ENCODE data around the gene DUSP21.
"Not testable (repeated sequence)": the region's sequence is repeated elsewhere in the genome, so short reads cannot be mapped to it uniquely, and the experiment has no call there.

DUSP21 gene

GRCh38 chrX:44875185-44875489 is 31.3 kb downstream of the DUSP21 start:
- no peak for DNase-seq (ENCODE audit: low read depth in 2 of 2, low spot score in 1 of 2)

GRCh38 chrX:44876086-44876485 is 32.3 kb downstream of the DUSP21 start:
- DNase-seq (ENCODE audit: low read depth in 2 of 2, low spot score in 1 of 2) = no peak

GRCh38 chrX:44876767-44877166 is 32.9 kb downstream of the DUSP21 start:
- DNase-seq (ENCODE audit: low read depth in 2 of 2, low spot score in 1 of 2) = no peak

GRCh38 chrX:44878780-44879179 is 35.0 kb downstream of the DUSP21 start:
- DNase-seq (ENCODE audit: low read depth in 2 of 2, low spot score in 1 of 2) = no peak

- no peak for DNase-seq (ENCODE audit: low read depth in 2 of 2, low spot score in 1 of 2)
Measured at GRCh38 chrX:44881549-44881948, 37.7 kb downstream of the DUSP21 start.

- DNase-seq (ENCODE audit: low read depth in 2 of 2, low spot score in 1 of 2) = no peak
Measured at GRCh38 chrX:44882635-44883034, 38.8 kb downstream of the DUSP21 start.

- no peak for DNase-seq (ENCODE audit: low read depth in 2 of 2, low spot score in 1 of 2)
Measured at GRCh38 chrX:44884944-44885343, 41.1 kb downstream of the DUSP21 start.

- no peak for DNase-seq (ENCODE audit: low read depth in 2 of 2, low spot score in 1 of 2)
Measured at GRCh38 chrX:44889824-44890223, 46.0 kb downstream of the DUSP21 start.

- no peak for DNase-seq (ENCODE audit: low read depth in 2 of 2, low spot score in 1 of 2)
Measured at GRCh38 chrX:44890247-44890646, 46.4 kb downstream of the DUSP21 start.

- DNase-seq (ENCODE audit: low read depth in 2 of 2, low spot score in 1 of 2) = not testable (repeated sequence)
Measured at GRCh38 chrX:44890687-44891086, 46.9 kb downstream of the DUSP21 start.

GRCh38 chrX:44891642-44892041 is 47.8 kb downstream of the DUSP21 start:
- DNase-seq (ENCODE audit: low read depth in 2 of 2, low spot score in 1 of 2) = no peak

Data from stimulated activated CD8-positive, alpha-beta memory T cell treated with anti-CD3 and anti-CD28 coated beads, Interleukin-4, amount 100 ng/mL, for 1 hour (primary cell).